Neural cell (in vitro differentiated cells): ENCODE measurements around the gene INTS6.

Experiments
- EP300 ChIP-seq: fragments of 450-650 bp; conservative IDR thresholded peaks from 2 replicates; pipeline ENCODE4 v1.6.1; 2014; ENCODE audit warnings: antibody characterized with exemption, mild to moderate bottlenecking, moderate library complexity; ENCODE audit not compliant: poor library complexity, severe bottlenecking
- EZH2 ChIP-seq: fragments of 200-600, 300-800 bp; shearing (Covaris generic), sonication (generic); IDR thresholded peaks from 2 replicates; pipeline ENCODE4 v1.6.1; 2014; ENCODE audit warnings: antibody characterized with exemption, low read length, borderline replicate concordance, mild to moderate bottlenecking; ENCODE audit not compliant: insufficient read depth, poor library complexity, severe bottlenecking
- MXI1 ChIP-seq: fragments of 450-650 bp; conservative IDR thresholded peaks from 2 replicates; pipeline ENCODE4 v1.6.1; 2014; ENCODE audit warnings: antibody characterized with exemption, mild to moderate bottlenecking; ENCODE audit not compliant: poor library complexity, severe bottlenecking
- POLR2AphosphoS5 ChIP-seq: IDR thresholded peaks from 2 replicates; pipeline ENCODE4 v1.6.1; 2012
- RAD21 ChIP-seq: fragments of 450-650 bp; conservative IDR thresholded peaks from 2 replicates; pipeline ENCODE4 v1.6.1; 2014; ENCODE audit warnings: antibody characterized with exemption, mild to moderate bottlenecking, moderate library complexity
- SMC3 ChIP-seq: fragments of 450-650 bp; conservative IDR thresholded peaks from 2 replicates; pipeline ENCODE4 v1.6.1; 2014; ENCODE audit warnings: antibody characterized with exemption, mild to moderate bottlenecking, moderate library complexity; ENCODE audit not compliant: poor library complexity
- TAF1 ChIP-seq: IDR thresholded peaks from 2 replicates; pipeline ENCODE4 v1.6.1; 2012; ENCODE audit warnings: low read depth
- TF ChIP-seq, protein P1 (sequence below): IDR thresholded peaks from 2 replicates; pipeline ENCODE4 v1.6.1; 2012; ENCODE audit warnings: borderline replicate concordance
- TF ChIP-seq, protein P2 (sequence below): fragments of 450-650 bp; IDR thresholded peaks from 2 replicates; pipeline ENCODE4 v1.5.1; 2014; ENCODE audit warnings: antibody characterized with exemption, mild to moderate bottlenecking, moderate library complexity; ENCODE audit not compliant: poor library complexity, severe bottlenecking

DNA sequence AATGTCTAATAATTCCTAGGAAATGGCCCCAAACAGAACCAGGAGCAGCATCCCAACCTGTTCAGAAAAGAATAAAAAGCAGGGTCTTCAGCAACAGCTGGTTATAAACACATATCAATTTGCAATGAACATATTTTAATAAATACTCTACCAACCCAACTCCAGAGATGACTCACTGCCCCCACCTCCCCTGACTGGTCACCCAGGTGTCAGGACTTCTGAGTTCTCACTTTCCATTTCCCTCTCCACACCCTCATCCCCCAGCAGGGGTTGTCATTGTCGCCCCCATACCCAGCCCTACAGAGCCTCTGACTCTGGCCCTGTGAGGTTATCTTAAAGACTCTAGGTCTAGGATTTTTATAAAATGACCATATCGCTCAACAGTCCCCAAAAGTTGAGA is 106.4 kb downstream of the INTS6 start:
- TF ChIP-seq, protein P1, sequence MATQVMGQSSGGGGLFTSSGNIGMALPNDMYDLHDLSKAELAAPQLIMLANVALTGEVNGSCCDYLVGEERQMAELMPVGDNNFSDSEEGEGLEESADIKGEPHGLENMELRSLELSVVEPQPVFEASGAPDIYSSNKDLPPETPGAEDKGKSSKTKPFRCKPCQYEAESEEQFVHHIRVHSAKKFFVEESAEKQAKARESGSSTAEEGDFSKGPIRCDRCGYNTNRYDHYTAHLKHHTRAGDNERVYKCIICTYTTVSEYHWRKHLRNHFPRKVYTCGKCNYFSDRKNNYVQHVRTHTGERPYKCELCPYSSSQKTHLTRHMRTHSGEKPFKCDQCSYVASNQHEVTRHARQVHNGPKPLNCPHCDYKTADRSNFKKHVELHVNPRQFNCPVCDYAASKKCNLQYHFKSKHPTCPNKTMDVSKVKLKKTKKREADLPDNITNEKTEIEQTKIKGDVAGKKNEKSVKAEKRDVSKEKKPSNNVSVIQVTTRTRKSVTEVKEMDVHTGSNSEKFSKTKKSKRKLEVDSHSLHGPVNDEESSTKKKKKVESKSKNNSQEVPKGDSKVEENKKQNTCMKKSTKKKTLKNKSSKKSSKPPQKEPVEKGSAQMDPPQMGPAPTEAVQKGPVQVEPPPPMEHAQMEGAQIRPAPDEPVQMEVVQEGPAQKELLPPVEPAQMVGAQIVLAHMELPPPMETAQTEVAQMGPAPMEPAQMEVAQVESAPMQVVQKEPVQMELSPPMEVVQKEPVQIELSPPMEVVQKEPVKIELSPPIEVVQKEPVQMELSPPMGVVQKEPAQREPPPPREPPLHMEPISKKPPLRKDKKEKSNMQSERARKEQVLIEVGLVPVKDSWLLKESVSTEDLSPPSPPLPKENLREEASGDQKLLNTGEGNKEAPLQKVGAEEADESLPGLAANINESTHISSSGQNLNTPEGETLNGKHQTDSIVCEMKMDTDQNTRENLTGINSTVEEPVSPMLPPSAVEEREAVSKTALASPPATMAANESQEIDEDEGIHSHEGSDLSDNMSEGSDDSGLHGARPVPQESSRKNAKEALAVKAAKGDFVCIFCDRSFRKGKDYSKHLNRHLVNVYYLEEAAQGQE = no peak
- TF ChIP-seq, protein P2, sequence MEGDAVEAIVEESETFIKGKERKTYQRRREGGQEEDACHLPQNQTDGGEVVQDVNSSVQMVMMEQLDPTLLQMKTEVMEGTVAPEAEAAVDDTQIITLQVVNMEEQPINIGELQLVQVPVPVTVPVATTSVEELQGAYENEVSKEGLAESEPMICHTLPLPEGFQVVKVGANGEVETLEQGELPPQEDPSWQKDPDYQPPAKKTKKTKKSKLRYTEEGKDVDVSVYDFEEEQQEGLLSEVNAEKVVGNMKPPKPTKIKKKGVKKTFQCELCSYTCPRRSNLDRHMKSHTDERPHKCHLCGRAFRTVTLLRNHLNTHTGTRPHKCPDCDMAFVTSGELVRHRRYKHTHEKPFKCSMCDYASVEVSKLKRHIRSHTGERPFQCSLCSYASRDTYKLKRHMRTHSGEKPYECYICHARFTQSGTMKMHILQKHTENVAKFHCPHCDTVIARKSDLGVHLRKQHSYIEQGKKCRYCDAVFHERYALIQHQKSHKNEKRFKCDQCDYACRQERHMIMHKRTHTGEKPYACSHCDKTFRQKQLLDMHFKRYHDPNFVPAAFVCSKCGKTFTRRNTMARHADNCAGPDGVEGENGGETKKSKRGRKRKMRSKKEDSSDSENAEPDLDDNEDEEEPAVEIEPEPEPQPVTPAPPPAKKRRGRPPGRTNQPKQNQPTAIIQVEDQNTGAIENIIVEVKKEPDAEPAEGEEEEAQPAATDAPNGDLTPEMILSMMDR = no peak
- TF ChIP-seq EP300 (no peak), EZH2 (no peak), POLR2AphosphoS5 (no peak), TAF1 (no peak), MXI1 (no peak), RAD21 (no peak), SMC3 (no peak)
